Measurements from ENCODE around the gene PHACTR3.

PHACTR3 gene

DNA sequence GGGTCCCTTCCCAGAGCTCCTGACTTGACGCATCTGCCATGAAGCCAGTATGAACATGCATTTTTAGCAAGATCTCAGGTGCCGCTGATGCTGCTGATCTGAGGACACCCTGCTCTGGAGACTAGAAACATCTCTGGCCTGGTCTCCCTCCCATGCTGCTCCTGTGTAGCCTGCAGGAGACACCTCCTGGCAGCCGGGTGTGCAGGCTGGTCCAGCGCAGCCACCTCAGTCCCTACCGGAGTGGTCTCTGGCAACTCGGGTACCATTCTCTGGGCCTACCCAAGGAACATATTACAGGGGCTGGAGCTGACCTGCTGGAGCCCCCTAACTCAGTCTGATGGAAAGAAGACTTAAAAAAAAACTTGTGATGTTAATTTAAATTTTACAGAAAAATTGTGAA, 20.1 kb downstream of the PHACTR3 start:
- DNase-seq = no peak

- no peak for DNase-seq
Observed at GRCh38 chr20:59625214-59625922, 21.0 kb downstream of the PHACTR3 start.

GRCh38 chr20:59627298-59627697, 23.0 kb downstream of the PHACTR3 start:
- no peak for DNase-seq

DNA sequence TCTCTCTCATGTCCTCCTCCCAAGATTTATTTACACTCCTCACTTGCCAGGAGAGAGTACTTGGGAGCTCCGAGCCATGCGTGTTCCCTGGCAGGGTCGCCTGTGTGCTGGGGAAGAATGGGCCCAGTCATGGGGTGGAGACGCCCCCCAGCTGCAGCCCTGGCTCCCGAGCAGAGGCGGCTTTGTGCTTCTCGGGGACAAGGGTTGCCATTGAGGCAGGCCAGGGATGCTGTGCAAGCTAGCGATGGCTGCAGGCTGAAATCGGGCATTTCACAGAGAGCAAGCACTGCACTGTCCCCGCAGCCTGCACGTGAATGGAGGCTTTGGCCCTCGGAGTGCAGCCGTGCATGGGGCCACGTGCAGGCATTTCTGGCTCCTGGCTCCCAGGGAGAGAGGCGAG, 23.8 kb downstream of the PHACTR3 start:
- DNase-seq = no peak

GRCh38 chr20:59629141-59630045, 25.1 kb downstream of the PHACTR3 start:
- DNase-seq = no peak

DNA sequence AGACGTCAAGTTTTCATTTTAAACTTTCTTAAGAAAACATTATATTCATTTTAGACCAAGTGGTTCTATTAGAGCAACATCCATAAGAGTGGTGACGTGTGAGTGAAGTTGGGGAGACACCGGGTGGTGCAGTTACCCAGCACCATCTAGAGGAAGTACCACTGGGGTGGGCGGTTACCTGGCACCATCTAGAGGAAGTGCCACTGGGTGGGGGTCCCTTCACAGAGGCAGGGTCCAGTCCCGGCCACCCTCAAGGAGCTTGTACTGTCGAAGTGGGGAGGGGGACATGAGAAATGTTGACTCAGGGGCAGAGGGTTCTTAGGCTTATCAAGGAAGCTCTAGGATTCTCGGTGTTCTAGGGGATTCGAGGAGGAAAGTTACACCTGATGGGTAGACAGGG, 26.2 kb downstream of the PHACTR3 start:
- DNase-seq = no peak

DNA sequence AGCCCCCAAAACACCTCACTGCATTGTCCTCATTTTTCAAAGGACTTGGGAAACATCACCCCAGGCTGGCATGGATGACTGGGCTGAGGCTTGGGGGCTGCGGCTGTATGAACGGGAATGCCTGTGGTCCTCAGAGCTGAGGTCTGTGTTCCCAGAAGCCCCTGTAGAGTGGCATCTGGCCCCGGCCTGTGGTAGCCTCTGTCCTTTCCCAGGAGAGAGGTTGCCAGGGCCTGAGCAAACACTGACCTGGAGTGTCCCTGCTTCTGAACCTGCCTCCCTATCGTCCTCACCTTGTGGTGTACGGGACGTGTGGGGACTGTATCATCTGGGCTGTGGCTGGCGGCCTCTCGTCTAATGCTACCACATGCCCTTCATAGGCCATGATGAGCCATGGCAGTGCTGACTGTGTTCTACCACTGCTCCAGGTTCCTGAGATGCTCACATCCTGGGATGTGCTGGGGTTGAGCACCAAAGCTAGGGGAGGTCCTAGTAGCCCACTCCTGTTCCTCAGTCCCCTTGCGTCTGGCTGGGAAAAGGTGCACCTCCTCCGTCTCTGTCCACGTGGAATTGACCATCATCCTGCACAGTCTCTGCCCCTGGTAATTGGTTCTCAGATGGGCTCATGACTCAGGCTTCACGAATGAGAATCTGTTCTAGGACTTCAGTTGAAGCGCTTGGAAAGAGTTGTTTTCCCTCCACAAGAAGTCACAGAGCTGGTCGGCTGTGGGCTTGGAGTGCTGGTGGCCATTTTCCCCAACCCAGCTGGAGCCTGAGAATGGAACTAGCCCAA, 27.6 kb downstream of the PHACTR3 start:
- DNase-seq = no peak

GRCh38 chr20:59632541-59633113, 28.3 kb downstream of the PHACTR3 start:
- no peak for DNase-seq

DNA sequence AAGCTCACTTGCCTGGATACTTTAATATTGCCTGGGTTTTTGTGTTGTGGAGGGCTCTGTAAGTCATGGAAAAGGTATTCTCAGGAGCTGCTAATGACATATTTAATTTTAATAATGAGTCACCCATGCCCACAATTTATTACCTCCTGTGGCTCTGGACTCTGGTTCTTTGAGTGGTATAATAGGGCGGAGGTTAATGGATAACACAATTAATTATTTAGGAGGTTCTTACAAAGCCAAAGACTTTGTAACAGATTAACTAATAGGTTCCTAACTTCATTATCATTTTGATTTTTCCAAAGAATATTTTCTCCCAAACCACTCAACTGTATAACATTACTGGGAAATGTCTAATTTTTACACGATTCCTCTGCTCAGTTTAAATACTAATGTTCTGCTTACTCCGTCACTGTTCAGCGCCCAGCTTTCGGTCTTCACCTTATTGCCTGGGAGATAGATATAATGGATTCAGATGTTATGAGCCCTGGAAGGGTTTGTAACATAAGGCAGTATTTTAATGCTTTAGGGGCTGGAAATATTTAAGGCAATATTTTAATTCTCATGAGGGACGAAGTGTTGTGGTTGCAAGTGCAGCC, 29.4 kb downstream of the PHACTR3 start:
- no peak for DNase-seq

GRCh38 chr20:59634435-59635005, 30.2 kb downstream of the PHACTR3 start:
- DNase-seq = no peak

GRCh38 chr20:59636766-59637370, 32.5 kb downstream of the PHACTR3 start:
- DNase-seq = no peak

- no peak for DNase-seq
Observed at GRCh38 chr20:59640267-59640666, 35.9 kb downstream of the PHACTR3 start.

DNA sequence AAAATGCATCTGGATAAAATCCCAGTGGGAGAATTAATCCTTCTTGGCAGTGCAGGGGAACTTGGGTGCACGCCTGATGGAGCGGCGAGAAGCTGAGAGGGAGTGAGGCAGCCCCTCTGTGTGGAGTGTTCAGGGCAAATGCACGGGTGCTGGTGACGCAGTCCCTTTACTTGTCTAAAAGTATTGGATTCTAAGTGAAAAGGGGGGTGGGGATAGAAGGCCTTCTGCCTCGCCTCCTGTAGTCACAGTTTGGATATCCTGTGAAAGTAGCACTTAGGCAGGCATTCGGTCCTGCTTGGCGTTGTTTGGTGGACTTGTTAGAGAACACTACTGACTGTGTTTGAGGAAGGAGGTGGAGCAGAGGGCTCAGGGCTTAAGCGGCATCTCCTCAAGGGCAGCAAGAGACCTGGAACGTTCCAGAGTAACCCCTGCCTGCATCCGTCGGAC, 39.3 kb downstream of the PHACTR3 start:
- no peak for DNase-seq

DNA sequence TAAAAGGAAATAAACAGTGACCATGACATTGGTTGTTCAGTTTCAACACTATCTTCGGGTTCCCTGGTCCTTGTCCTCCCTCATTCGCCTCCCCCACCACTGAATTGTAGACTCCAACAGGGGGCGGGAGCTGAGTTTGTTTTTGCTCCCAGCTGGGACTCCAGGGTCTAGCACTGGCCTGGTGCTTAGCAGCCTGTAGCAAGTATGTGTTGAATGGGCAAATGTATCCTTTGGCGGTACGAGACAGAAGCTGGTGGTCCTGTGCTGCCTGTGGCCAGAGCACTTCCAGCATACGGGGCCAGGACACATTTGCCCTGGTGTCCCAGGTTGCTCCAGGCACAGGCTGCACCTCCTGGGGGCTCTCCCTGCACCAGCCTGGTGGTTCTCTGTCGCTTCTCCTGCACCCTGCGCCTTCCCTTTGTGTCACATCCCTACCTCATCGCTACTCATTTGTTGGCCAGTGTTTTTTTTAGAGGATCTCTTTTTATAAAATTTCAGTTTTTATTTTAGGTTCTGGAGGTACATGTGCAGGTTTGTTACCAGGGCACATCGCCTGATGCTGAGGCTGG, 40.1 kb downstream of the PHACTR3 start:
- DNase-seq = no peak

DNA sequence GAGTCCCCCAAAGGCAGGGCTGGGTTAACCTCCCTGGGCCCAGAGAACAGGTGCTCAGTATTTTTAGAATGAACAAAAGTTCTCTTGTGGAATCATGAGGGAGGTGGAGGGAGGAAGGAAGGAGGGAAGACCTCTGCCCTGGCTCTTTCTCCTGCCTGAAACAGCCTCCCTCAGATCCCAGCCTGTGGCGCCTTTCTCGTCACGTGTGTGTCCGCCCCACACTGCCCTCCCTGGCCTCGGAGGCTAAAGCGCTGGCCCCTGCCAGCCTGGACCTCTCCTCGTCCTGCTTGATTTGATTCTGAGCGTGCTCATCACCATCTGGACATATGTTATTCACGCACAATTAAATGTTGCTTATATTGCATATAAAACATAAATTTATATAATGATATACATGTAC, 40.9 kb downstream of the PHACTR3 start:
- DNase-seq = no peak

DNA sequence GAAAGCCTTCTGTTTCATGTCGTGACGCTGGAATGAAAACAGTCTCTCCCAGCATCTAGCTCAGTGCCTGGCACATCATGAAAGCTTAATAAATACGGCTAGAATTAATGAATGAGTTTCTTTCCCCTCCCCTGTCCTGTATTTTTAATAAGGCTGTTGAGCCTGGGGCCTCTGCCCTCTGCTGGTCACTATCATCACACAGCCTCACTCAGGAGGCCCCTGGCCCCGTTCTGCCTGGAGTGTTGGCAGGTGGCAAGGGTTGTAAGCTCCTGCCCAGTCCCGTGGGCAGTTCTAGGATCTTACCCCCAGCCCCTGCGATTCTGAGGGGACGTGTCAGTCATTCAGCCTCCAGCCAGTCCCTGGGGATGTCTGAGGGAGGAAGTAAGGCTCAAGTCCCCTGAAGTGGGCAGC, 41.4 kb downstream of the PHACTR3 start:
- DNase-seq = no peak

DNA sequence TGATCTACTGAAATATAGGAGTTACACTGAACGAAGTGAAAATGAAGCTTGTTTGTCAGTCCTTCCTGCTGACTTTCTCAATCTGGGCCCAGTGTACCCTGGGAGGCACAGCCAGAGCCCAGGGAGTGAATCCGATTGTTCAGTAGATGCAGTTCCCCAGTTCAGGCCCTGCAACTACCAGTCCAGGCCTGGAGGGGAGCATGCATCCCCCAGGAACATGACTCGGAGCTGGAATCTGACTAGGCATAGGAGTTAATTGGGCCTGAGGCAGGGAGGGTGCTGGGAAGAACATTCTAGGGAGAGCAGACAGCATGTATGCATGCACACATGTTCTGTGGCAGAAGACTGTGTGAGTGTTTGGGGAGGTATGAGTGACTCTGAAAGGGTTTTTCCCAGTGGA, 42.1 kb downstream of the PHACTR3 start:
- no peak for DNase-seq

- DNase-seq = no peak
Observed at GRCh38 chr20:59647271-59647670, 42.9 kb downstream of the PHACTR3 start.

- no peak for DNase-seq
Observed at GRCh38 chr20:59648466-59649070, 44.2 kb downstream of the PHACTR3 start.

DNA sequence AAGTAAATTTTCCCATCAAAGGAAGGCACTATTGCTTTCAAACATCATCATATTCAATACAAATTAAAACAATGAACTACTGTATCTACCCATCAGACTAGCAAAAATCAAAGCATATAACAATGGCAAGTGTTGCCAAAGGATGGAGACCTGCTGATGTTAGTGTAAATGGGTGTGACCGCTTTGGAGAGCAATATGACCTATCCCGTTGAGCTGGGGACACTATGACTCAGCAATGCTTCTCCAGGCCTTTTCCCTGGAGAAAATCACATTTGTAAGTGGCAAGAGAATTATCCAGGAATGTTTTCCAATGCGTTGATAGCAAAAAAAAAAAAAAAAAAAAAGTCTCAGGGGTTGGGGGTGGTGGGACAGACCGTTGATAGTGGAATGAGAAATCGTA, 46.1 kb downstream of the PHACTR3 start:
- no peak for DNase-seq

GRCh38 chr20:59652381-59652780, 48.0 kb downstream of the PHACTR3 start:
- no peak for DNase-seq
